H1 (cell line): ENCODE data around the gene SNAPC2. TPM values are rescaled to one million over a fixed set of nuclear protein-coding genes. Genes with fewer than 3 reads are reported as not detected.

ENCODE experiments used
- polyA plus RNA-seq, 7 experiments: library from polyadenylated mRNA; depleted of rRNA in 3 of 7; stranded (reverse) in 5 of 7; unstranded in 2 of 7; fragments of >200 nt in 5 of 7; fragments of 200-250 nt in 2 of 7; gene quantifications; 1 replicate in 5 of 7; 2 replicates in 1 of 7; 4 replicates in 1 of 7; pipeline versions ENCODE4 v1.2.1 to v1.2.3, GENCODE V29; 2011 to 2013; ENCODE audit warnings: missing spikeins in 2 of 7, mixed read lengths in 2 of 7
- total RNA-seq: library from RNA; stranded (reverse); fragmentation: NEBNext Ultra II Directional; extraction: Animal tissue kit (Norgen Biotek cat#: 25700); gene quantifications from 2 replicates; pipeline ENCODE4 v1.2.1, GENCODE V29; 2021
- TF ChIP-seq, protein P1 (sequence below): IDR thresholded peaks from 2 replicates; pipeline ENCODE4 v1.6.1; 2012; ENCODE audit warnings: inconsistent platforms

SNAPC2 gene
- total and polyA plus RNA-seq, 2 of the 8 experiments (the other 6 are each of a cell fraction or from before 2014, with no cell fraction given), result 18.2 to 20.3 TPM

DNA sequence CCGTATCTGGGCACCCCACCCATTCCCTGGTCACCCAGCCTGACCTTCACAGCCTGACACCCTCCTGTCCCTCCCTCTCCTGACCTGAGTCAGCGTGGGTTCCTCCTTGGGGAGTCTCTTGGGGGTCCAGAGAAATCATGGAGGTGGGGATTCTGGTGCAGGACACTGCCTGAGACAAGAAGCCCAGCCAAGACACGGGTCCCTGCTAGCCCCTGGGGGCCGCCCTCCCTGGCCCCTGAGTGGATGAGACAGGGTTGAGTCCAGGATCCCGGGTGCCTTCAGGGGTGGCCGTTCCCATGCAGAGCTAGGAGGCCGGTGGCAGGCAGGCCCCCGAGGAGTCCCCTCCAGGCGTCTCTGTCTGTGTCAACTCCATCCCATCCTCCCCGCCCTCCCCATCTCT lies 14.9 kb upstream of the SNAPC2 start (continued):
- TF ChIP-seq, protein P1, sequence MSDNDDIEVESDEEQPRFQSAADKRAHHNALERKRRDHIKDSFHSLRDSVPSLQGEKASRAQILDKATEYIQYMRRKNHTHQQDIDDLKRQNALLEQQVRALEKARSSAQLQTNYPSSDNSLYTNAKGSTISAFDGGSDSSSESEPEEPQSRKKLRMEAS, result no peak
